ENCODE data around the gene PPP3CA.

- TF ChIP-seq FOXA1 (IDR thresholded peaks at IDR 0.05), result no peak
- no peak for TF ChIP-seq FOXA1 (CRISPR knock-in tag; IDR thresholded peaks at IDR 0.05)
- no peak for TF ChIP-seq ZNF577 (CRISPR knock-in tag; IDR thresholded peaks at IDR 0.05; ENCODE audit: borderline replicate concordance, low read depth)
- TF ChIP-seq NFE2L2 (IDR thresholded peaks at IDR 0.05; ENCODE audit: low read length), result no peak
- TF ChIP-seq TAF1 (CRISPR knock-in tag; IDR thresholded peaks at IDR 0.05), result no peak
- no peak for TF ChIP-seq ZNF670 (CRISPR knock-in tag; IDR thresholded peaks at IDR 0.05; ENCODE audit: borderline replicate concordance)
- TF ChIP-seq SP4 (CRISPR knock-in tag; IDR thresholded peaks at IDR 0.05), result no peak
- no peak for TF ChIP-seq ONECUT2 (CRISPR knock-in tag; IDR thresholded peaks at IDR 0.05)
- no peak for TF ChIP-seq FOXO1 (CRISPR knock-in tag; IDR thresholded peaks at IDR 0.05)
- TF ChIP-seq CTCF (CRISPR knock-in tag; IDR thresholded peaks at IDR 0.05), result no peak
- no peak for TF ChIP-seq HNRNPH1 (optimal IDR thresholded peaks at IDR 0.05; ENCODE audit: low read depth, low read length)
- no peak for TF ChIP-seq STAG1 (CRISPR knock-in tag; IDR thresholded peaks at IDR 0.05)
- no peak for TF ChIP-seq PBX2 (CRISPR knock-in tag; IDR thresholded peaks at IDR 0.05)
- no peak for TF ChIP-seq IRF1 (CRISPR knock-in tag; IDR thresholded peaks at IDR 0.05; ENCODE audit: low read depth)
- TF ChIP-seq ARID3A (IDR thresholded peaks at IDR 0.05; ENCODE audit: low read depth, low read length), result no peak
Observed at GRCh38 chr4:101292214-101292613, 55.1 kb downstream of the PPP3CA start.
